ENCODE results near the gene DPY19L1.
"Not testable (repeated sequence)": the region's sequence is repeated elsewhere in the genome, so short reads cannot be mapped to it uniquely, and the experiment has no call there.

DPY19L1 gene

DNA sequence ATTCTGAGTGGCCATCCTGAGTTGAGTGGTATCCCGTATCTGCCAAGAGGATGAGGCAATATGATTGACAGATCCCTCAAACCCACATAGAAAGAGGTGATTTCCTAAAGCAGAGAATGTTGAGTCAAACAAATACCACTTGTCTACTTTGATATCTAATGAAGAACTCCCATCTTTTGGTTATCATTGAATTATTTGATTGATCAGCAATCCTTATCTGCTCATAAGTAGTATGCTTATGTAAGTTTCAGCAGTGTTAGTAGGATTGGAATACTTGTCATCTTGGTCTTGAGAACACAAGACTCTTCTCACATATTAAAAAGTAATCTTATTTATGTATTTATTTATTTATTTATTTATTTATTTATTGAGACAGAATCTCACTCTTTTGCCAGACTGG, 147.3 kb downstream of the DPY19L1 start:
- H3K4me3 ChIP-seq (ENCODE audit: low read depth, low read length), result no peak overlapping the region
- DNase-seq (ENCODE audit: low read depth), result no peak
- TF ChIP-seq, protein P1, sequence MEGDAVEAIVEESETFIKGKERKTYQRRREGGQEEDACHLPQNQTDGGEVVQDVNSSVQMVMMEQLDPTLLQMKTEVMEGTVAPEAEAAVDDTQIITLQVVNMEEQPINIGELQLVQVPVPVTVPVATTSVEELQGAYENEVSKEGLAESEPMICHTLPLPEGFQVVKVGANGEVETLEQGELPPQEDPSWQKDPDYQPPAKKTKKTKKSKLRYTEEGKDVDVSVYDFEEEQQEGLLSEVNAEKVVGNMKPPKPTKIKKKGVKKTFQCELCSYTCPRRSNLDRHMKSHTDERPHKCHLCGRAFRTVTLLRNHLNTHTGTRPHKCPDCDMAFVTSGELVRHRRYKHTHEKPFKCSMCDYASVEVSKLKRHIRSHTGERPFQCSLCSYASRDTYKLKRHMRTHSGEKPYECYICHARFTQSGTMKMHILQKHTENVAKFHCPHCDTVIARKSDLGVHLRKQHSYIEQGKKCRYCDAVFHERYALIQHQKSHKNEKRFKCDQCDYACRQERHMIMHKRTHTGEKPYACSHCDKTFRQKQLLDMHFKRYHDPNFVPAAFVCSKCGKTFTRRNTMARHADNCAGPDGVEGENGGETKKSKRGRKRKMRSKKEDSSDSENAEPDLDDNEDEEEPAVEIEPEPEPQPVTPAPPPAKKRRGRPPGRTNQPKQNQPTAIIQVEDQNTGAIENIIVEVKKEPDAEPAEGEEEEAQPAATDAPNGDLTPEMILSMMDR (IDR thresholded peaks at IDR 0.05; ENCODE audit: low read depth, low read length, missing control alignments), result no peak

DNA sequence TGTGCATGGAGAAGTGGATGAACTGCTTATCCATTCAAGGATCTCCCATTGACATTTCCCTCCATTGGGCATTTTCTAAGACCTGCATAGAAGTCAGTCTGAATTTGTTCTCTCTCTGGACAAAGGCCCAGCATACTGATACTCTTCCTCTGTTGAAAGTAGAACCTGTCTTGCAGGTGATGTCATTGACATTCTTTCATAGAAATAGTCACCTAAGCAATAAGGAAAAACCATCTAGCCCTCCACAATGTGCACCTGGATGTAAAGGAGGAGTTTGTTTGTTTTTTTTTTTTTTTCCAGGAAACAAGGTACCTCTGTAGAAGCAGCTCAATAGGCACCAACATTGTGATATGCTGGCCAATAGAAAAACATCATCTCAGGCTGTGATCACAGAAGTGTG, 150.4 kb downstream of the DPY19L1 start:
- TF ChIP-seq, protein P1 (IDR thresholded peaks at IDR 0.05; ENCODE audit: low read depth, low read length, missing control alignments), result no peak
- DNase-seq (ENCODE audit: low read depth), result no peak
- no peak overlapping the region for H3K4me3 ChIP-seq (ENCODE audit: low read depth, low read length)

DNA sequence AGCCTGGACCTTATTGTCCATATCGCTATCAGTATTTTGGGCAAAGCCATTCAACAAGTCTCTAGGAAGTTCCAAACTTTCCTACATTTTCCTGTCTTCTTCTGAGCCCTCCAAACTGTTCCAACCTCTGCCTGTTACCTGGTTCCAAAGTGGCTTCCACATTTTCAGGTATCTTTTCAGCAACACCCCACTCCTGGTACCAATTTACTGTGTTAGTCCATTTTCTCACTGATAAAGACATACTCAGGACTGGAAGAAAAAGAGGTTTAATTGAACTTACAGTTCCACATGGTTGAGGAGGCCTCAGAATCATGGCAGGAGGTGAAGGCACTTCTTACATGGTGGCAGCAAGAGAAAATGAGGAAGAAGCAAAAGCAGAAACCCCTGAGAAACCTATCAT, 153.4 kb downstream of the DPY19L1 start:
- H3K4me3 ChIP-seq (ENCODE audit: low read depth, low read length); DNase-seq (ENCODE audit: low read depth): not testable (repeated sequence)

DNA sequence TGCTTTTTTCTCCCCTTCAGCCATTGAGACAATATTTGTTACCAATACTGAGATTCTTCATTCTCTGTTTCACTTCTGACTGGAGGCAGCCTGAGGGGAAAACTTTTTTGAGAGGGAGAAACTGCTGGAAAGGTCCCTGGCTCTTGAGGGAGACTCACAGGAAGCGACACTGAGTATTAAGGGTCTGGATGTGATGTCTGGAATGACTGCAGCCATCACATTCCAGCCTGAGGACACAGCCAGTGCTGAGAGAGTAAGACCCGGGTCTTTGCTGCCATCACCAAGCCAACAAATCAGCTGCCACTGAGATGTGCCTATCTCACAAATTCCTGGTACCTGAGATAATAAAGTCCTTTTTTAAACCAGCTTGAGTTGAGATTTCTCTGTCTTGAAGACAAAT, 157.4 kb downstream of the DPY19L1 start:
- no peak for DNase-seq (ENCODE audit: low read depth)
- TF ChIP-seq, protein P1 (IDR thresholded peaks at IDR 0.05; ENCODE audit: low read depth, low read length, missing control alignments), result no peak
- H3K4me3 ChIP-seq (ENCODE audit: low read depth, low read length), result no peak overlapping the region

DNA sequence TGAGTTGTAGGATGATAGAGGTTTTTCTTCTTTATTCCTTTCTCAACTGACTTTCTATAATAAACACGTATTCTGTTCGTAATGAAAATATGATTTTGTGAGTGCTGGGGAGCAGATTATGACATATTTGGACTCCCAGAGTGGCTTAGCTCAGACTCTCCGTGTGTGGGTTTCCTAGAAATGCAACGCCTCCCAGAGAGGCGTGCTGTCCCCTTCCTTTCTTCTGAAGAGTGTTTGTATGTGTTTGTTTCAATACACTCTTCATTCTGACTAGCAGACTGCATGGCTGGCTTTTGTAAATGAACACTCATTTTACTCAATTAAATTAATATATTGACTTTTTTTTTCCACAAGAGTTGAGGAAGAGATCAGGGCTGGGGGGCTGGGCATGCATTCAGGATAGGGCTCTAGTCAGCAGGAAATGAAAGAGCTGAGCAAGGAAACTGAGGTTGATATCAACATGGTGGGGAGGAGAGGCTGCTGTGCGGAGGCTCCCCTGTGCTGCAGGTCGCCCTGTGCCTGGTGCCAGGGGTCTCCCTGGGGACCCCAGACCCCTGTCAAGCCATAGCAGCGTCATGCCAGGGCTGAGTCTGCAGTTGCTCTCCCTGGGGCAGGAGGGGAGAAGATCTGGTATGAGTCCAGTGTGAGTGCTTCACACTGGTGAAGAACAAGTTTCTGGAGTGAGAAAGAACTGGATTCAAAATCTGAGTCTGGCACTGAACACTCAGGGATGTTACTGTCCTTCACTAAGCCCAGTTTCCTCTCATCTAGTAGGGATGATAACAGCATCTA, 158.1 kb downstream of the DPY19L1 start:
- H3K4me3 ChIP-seq (ENCODE audit: low read depth, low read length), result not testable (repeated sequence)

More for the DNA sequence above, 158.1 kb downstream of the DPY19L1 start:
- DNase-seq (ENCODE audit: low read depth), result not testable (repeated sequence)

Data from GM12864 (cell line).